ENCODE results near the gene HSPB3.
"Not testable (repeated sequence)": the region's sequence is repeated elsewhere in the genome, so short reads cannot be mapped to it uniquely, and the experiment has no call there.

HSPB3 gene

GRCh38 chr5:54457094-54457862, 1.8 kb downstream of the HSPB3 start:
- no peak for DNase-seq (ENCODE audit: low read depth)

DNA sequence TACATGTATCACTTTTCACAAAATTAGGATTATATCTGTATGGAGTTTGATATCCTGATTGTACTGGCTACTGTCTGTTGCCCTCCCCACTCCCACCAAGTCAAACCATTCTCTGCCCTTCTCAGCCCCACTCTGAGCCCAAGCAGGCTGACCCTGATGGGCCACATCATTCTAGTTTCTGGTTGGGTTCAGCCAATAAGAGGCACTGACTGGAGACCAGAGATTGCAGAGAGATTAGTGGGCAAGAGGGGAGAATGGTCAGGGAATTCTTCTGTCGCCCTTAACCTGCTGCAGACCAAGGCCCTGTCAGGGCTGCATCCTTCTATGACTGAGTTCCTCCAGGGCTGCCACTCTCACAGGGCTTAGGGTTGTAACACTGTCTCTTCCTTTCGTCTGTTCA, 2.7 kb downstream of the HSPB3 start:
- DNase-seq (ENCODE audit: low read depth), result no peak

DNA sequence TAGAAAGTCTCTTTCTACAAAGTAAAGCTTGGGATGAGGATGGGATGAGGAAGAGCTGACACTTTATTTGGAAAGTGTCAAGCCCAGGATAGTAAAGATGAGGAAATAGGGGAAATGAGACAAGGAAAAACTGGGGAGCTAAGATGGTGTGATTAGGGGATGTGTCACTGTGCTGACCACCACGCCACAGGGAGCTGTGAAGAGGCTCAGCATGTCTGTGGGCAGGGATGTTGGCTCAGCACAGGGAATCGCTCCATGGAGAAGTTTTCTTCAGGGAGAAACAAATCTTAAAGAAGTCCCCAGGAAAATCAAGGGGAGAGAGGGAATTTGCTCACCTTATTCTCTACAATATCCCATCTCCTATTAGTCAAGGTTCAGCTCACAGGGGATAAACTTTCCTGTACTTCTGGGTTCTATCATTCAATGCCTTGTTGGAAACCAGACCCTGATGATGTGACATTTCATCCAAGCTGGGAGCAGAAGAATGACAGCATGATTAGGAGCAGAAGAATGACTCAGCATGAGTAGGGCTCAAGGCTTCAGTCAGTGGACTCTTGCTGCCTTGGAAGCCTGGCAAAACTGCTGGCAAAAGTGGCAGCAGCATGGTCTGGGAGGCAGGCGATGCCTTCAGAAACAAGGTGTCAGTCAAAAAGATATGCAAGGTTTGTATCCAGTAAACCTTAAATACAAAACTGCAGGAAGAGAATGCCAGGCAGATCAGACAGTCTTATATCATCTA, 4.9 kb downstream of the HSPB3 start:
- no peak for DNase-seq (ENCODE audit: low read depth)

- no peak for DNase-seq (ENCODE audit: low read depth)
These were observed 6.8 kb downstream of the HSPB3 start for GRCh38 chr5:54462281-54462680.

GRCh38 chr5:54463713-54464112, 8.2 kb downstream of the HSPB3 start:
- no peak for DNase-seq (ENCODE audit: low read depth)

- DNase-seq (ENCODE audit: low read depth), result no peak
These were observed 14.1 kb downstream of the HSPB3 start for GRCh38 chr5:54469622-54470021.

- DNase-seq (ENCODE audit: low read depth), result no peak
These were observed 14.6 kb downstream of the HSPB3 start for GRCh38 chr5:54470128-54470527.

DNA sequence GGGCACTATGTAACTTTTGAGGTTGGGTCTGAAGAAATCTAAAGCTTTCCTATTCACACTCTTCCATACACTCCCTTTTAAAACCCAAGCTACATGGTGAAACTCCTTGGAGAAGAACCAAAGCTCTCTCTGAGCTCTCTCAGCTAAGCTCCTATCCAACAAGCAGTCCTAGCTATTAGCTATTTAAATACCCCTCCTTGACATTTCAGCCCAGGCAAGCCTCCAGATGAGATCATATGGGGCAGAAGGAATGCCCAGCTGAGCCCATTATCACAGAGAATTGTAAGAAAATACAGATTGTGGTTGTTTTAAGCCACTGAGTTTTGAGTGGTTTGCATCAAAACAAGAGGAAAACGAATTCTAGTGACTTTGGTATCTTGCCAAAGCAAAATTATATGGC, 15.2 kb downstream of the HSPB3 start:
- DNase-seq (ENCODE audit: low read depth), result no peak

- no peak for DNase-seq (ENCODE audit: low read depth)
These were observed 15.9 kb downstream of the HSPB3 start for GRCh38 chr5:54471398-54471797.

DNA sequence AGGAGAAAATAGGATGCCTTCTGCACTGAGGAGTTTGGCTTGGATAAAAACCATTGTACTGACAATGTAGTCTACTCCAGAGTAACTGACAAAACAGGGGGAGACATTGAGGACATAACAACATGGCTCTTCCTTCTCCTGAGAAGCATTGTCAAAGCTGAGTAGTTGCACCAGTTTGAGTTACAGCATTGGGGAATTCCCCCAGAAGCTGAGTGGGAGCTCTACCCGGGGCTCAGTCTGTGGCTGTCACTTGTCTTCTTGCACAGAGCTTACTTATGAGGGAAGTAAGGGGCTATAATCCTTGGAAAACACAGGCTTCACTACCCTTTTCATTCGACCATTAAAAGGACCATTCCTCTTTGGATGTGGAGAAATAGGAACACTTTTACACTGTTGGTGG, 21.2 kb downstream of the HSPB3 start:
- no peak for DNase-seq (ENCODE audit: low read depth)

DNA sequence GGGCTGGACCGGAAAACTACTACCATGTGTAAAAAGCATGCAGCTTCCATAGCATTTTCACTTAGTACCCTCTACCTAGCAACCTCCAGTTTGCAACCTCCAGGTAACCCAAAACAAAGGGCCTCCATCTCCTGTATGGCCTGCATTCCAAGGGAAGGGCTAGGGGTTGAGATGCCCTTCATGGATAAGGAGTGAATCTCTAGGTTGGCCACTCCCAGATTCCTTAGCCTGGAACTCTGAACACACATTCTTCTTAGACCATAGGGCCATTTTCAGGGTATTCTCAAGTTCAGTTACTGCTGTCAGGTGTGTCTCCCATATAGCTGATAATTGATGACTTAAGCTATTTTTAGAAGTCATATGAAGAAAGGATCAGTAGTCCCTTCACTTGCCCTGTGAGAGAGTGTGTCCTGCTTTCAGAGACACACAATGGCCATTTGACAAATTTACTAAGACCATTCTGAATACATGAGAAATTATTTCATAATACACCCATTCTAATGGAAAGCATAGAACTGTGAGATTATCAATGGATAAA, 22.5 kb downstream of the HSPB3 start:
- no peak for DNase-seq (ENCODE audit: low read depth)

DNA sequence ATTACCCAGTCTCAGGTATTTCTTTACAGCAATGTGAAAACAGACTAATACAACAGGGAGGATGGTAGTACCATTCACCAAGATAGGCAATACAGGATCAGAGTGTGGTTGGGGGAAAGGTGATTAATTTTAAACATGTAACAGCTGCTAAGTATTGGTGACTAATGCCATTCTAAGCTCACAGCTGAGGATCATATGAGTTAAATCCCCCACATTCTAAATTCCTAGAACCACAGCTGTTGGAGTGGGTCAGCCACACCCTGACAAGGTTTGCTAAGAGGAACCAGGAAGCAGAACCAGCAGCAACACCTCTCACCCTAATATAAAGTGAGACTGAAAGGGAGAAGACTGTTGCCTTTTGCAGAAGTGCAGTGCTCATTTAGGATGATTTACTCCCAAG, 24.8 kb downstream of the HSPB3 start:
- no peak for DNase-seq (ENCODE audit: low read depth)

DNA sequence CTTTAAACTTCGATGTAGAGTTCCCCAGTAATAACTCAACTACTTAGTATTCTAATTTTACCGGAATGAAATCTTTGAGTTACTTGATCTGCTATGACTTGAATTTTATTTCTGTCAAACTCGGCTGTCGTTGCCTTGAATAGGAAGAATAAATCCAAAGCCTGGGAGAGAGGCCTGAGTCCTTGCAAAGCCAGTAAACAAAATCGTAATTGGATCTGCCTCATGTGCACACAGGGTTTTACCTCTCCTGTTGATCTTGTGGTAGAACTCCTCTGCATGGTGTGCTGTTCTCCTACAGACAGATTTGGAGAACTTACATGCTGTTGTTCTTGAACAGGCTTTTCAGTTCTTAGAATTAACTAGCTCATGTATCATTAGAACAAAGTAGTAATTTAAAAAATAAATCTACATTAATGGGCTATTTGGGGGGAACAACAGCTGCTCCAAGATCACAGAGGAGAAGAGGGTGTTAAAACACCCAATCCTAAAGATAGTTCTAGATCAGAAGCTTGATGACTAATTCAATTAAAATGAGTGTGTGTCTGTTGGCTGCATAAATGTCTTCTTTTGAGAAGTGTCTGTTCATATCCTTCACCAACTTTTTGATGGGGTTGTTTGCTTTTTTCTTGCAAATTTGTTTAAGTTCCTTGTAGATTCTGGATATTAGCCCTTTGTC, 28.9 kb downstream of the HSPB3 start:
- DNase-seq (ENCODE audit: low read depth), result no peak

GRCh38 chr5:54485659-54486058, 30.2 kb downstream of the HSPB3 start:
- not testable (repeated sequence) for DNase-seq (ENCODE audit: low read depth)

GRCh38 chr5:54489648-54489979, 34.1 kb downstream of the HSPB3 start:
- not testable (repeated sequence) for DNase-seq (ENCODE audit: low read depth)

- DNase-seq (ENCODE audit: low read depth), result no peak
These were observed 35.8 kb downstream of the HSPB3 start for GRCh38 chr5:54491326-54491725.

- no peak for DNase-seq (ENCODE audit: low read depth)
These were observed 36.7 kb downstream of the HSPB3 start for GRCh38 chr5:54492178-54492577.

DNA sequence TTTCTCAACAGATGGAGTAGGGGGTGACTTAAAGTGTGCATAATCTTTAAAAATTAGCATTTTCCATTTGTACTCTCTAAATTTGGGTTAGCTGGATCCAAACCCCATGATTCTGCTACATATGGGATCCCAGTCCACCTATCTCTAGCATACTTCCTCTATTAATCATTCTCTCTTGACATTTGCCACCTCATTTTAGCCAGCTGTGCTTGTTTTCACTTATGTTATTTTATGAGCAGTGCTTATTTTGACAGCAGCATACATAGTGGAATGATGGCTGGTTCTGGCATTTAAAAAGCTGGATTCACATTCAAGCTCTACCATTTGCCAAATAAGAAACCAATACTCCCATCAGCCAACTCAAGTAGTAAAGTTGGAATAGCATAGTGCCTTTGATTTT, 39.5 kb downstream of the HSPB3 start:
- DNase-seq (ENCODE audit: low read depth), result no peak

All from T follicular helper cell (primary cell).